Erythroblast (primary cell): Measurements from ENCODE around the gene CLCA1.

ENCODE experiments used
- GATA1 ChIP-seq: IDR thresholded peaks from 2 replicates; pipeline ENCODE4 v1.6.1; 2011; ENCODE audit warnings: low read depth, mild to moderate bottlenecking, control low read depth, low read length, moderate library complexity
- POLR2A ChIP-seq: IDR thresholded peaks from 2 replicates; pipeline ENCODE4 v1.6.1; 2011; ENCODE audit warnings: mild to moderate bottlenecking, low read length

DNA sequence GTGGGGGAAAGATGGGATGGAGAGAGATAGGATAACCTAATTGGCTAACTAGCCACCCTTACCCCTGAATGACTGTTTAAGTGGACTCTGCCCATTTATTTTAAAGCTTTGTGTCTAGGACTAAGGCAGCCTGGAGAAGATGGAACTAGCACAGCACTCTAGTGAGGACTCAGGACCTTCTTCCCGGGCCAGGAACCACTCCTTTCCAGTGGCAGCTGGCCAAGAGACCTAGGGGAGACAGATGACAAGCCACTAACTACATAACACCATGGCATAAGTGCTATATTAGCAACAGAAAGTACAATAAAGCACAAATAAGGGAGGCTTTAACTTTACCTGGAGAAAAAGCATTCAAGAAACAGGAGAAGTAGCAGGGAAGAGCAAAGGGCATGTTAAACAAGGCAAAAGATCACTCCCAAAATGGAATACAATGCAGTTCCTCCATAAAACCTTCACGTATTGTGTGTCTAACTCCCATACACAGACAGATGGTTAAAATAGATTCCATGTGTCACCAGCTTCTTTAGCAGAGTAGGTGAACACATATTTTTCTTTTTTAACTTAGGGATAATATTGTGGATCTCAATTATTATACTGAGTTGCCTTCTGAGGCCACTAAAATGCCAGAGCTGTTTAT is 20.6 kb downstream of the CLCA1 start:
- TF ChIP-seq POLR2A = no peak
- TF ChIP-seq GATA1 = no peak
